RWPE2 (cell line): ENCODE measurements around the gene CNTNAP2.
"Not testable (repeated sequence)": the region's sequence is repeated elsewhere in the genome, so short reads cannot be mapped to it uniquely, and the experiment has no call there.

ENCODE experiments used
- ATAC-seq: fragments of 200-7000 bp; cut with Tn5 transposase; 3 replicates; pipeline ENCODE4 v1.9.1; 2021; ENCODE audit warnings: low read depth
- DNase-seq: peaks from one replicate; pipeline ENCODE4 v3.0.0-alpha.2; 2020; ENCODE audit warnings: low spot score
- H3K27ac ChIP-seq: fragments of 450-650 bp; 2 replicates; pipeline ENCODE4 v1.5.1; 2017; ENCODE audit warnings: mild to moderate bottlenecking; ENCODE audit not compliant: poor library complexity, severe bottlenecking
- H3K27me3 ChIP-seq: fragments of 250-450 bp; sonication (Bioruptor Pico); 2 replicates; pipeline ENCODE4 v1.5.1; 2021; ENCODE audit warnings: mild to moderate bottlenecking, moderate library complexity; ENCODE audit not compliant: insufficient read depth, poor library complexity, severe bottlenecking
- H3K36me3 ChIP-seq: fragments of 250-450 bp; sonication (Bioruptor Pico); 2 replicates; pipeline ENCODE4 v1.5.1; 2020; ENCODE audit warnings: low read depth, mild to moderate bottlenecking, moderate library complexity
- H3K4me1 ChIP-seq: fragments of 250-450 bp; sonication (Bioruptor Pico); 2 replicates; pipeline ENCODE4 v1.5.1; 2021; ENCODE audit warnings: mild to moderate bottlenecking, moderate library complexity; ENCODE audit not compliant: insufficient read depth, poor library complexity, severe bottlenecking
- H3K4me3 ChIP-seq: fragments of 250-450 bp; sonication (Bioruptor Pico); 2 replicates; pipeline ENCODE4 v1.5.1; 2021; ENCODE audit warnings: mild to moderate bottlenecking, moderate library complexity; ENCODE audit not compliant: severe bottlenecking
- H3K9me3 ChIP-seq: fragments of 250-450 bp; sonication (Bioruptor Pico); 2 replicates; pipeline ENCODE4 v1.5.1; 2021; ENCODE audit warnings: mild to moderate bottlenecking, moderate library complexity; ENCODE audit not compliant: severe bottlenecking
- TF ChIP-seq, protein P1 (sequence below): fragments of 450-650 bp; IDR thresholded peaks from one replicate; pipeline ENCODE4 v1.5.1; 2017; ENCODE audit warnings: mild to moderate bottlenecking, moderate library complexity; ENCODE audit not compliant: poor library complexity, severe bottlenecking

CNTNAP2 gene

DNA sequence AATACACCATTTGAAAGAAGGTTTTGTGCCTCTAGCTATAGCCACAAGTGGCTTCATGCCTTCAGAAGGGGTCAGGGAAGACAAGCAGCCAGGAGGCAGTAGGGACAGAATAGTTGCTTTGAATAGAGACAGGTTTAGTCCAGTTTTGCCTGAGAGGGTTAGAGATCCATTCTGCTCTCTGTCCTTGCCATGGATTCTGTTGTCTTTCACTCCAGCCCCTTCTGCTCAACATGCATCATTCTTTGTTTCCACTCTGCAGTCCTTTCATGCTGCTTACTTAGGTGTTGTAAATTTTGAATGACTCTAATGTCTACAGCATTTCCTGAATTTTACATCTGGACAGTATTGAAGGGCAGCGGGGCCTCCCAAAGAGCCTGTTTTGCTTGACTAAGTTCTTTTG lies 60.3 kb downstream of the CNTNAP2 start:
- H3K4me3 ChIP-seq, result no peak overlapping the region
- H3K27me3 ChIP-seq, result no peaks in the 10 kb centered on the region
- no peaks in the 10 kb centered on the region for H3K4me1 ChIP-seq
- H3K9me3 ChIP-seq, result no peaks in the 10 kb centered on the region
- ATAC-seq, result no peak
- TF ChIP-seq, protein P1, sequence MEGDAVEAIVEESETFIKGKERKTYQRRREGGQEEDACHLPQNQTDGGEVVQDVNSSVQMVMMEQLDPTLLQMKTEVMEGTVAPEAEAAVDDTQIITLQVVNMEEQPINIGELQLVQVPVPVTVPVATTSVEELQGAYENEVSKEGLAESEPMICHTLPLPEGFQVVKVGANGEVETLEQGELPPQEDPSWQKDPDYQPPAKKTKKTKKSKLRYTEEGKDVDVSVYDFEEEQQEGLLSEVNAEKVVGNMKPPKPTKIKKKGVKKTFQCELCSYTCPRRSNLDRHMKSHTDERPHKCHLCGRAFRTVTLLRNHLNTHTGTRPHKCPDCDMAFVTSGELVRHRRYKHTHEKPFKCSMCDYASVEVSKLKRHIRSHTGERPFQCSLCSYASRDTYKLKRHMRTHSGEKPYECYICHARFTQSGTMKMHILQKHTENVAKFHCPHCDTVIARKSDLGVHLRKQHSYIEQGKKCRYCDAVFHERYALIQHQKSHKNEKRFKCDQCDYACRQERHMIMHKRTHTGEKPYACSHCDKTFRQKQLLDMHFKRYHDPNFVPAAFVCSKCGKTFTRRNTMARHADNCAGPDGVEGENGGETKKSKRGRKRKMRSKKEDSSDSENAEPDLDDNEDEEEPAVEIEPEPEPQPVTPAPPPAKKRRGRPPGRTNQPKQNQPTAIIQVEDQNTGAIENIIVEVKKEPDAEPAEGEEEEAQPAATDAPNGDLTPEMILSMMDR, result no peak
- H3K27ac ChIP-seq, result no peak overlapping the region
- H3K36me3 ChIP-seq, result no peaks in the 10 kb centered on the region
- no peak for DNase-seq

DNA sequence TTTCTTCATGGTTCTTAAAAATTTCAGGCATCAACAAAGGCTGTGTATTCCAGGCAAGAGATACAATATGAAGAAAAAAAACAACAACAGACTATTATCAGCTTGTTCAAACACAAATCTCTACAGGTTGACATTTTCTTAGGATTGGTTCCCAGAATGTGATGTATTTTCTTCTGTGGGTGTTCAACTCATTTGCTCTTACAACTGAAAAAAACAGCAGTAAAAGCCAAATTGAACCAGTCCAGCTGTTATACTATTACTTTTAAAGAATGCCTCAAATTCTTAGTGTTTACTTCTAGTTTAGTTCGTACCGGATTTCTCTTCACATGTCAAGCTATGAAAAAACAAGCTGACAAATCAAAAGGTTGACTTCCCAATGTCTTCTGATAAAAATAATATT lies 60.7 kb downstream of the CNTNAP2 start:
- Histone ChIP-seq H3K27ac (no peak overlapping the region), H3K27me3 (no peaks in the 10 kb centered on the region), H3K4me3 (no peak overlapping the region), H3K36me3 (no peaks in the 10 kb centered on the region), H3K9me3 (no peaks in the 10 kb centered on the region), H3K4me1 (no peaks in the 10 kb centered on the region)
- no peak for DNase-seq
- no peak for ATAC-seq
- TF ChIP-seq, protein P1, result no peak

DNA sequence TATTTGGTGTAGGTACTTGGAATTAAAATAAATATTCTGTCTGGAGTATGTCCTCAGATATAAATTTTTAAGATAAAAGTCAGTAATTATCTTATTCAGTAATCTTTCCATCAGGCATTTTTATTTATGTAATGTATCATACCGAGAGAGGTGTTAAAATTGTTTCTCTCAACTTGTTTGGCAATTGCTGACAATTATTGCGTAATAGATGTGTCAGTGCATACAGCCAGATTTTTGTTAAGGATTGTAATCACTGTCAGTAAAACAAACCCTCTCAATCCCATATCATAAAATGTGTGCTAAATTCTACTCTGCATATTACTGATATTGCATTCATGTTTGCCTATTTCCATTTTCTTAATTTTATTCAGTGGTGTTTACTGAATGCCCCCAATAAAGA lies 69.2 kb downstream of the CNTNAP2 start:
- Histone ChIP-seq H3K9me3 (no peaks in the 10 kb centered on the region), H3K27ac (no peak overlapping the region), H3K4me3 (no peak overlapping the region), H3K27me3 (no peaks in the 10 kb centered on the region), H3K4me1 (no peaks in the 10 kb centered on the region), H3K36me3 (no peaks in the 10 kb centered on the region)
- TF ChIP-seq, protein P1, result no peak
- no peak for ATAC-seq
- DNase-seq, result no peak

DNA sequence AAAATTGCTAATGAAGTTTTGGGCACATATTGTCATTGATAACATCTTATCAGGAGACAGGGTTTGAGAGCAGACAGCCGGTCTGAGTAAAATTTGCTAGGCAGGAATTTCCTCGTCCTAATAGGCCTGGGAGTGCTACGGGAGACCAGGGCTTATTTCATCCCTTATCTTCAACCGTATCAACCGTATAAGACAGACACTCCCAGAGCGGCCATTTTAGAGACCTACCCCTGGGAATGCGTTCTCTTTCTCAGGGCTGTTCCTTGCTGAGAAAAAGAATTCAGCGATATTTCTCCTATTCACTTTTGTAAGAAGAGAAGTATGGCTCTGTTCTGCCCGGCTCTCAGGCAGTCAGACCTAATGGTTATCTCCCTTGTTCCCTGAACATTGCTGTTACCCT lies 74.8 kb downstream of the CNTNAP2 start:
- not testable (repeated sequence) for H3K27me3 ChIP-seq, ATAC-seq, H3K4me1 ChIP-seq, H3K9me3 ChIP-seq, DNase-seq, H3K4me3 ChIP-seq, H3K36me3 ChIP-seq, H3K27ac ChIP-seq

DNA sequence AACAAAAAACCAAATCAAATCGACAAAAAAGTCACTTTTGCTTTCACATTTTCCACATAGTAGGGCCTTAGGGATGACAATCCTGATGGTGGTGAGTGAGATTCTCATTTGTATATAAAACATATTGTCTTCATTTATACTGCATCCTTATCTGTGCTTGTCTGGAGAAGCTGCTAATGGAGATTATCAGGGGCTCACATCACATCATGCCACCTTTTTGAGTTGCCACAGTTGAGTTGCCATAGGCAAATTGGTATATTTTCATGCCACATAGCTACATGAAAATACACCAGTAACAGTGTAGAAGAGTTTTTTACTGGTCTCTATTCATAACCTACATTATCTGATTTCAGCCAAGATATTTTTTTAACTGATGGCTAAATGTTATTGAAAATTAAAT lies 85.3 kb downstream of the CNTNAP2 start:
- TF ChIP-seq, protein P1, result no peak

More for the DNA sequence above, 85.3 kb downstream of the CNTNAP2 start:
- Histone ChIP-seq H3K9me3 (no peaks in the 10 kb centered on the region), H3K4me1 (no peaks in the 10 kb centered on the region), H3K4me3 (no peak overlapping the region), H3K27me3 (no peaks in the 10 kb centered on the region), H3K27ac (no peak overlapping the region), H3K36me3 (no peaks in the 10 kb centered on the region)
- ATAC-seq (no peak), DNase-seq (no peak)
